ENCODE results near the gene SIK3. TPM values are rescaled to one million over a fixed set of nuclear protein-coding genes. Genes with fewer than 3 reads are reported as not detected.

Gene SIK3
- total RNA-seq, 1 experiment from 2014 or later: 31.4 TPM

DNA sequence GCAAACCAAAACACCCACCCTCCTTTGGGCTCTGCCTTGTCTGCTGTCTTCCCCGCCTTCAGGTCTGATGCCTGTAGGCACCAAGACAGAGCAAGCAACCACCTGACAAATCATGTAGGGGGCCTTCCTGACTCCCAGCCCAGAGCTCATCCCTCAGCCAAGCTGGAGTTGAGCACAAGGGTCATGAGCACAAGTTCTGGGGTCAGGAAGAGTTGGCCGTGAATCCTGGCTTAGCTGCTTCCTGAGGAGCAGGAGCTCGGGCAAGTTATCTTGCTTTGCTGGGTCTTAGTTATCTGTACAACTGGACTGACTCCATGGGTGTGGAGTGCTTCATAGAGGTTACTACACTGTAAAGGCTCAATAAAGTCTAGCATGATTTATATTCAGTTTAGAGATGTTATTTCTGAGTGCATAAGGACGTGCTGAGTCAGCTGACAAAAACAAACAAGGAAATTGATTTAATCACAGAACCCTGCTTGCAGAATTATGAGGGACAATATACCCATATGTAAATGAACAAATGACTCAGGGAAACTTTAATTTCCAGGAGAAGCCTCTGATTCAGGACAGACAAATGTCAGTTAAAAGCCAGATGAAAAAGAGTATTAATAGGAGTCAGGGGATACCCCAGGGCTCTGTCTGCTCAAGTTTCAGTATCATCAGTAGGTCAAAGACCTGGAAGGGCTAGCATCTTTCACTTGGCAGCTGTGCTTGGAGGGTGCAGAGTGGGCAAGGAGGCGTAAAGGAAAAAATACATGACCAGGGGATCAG lies 245.8 kb downstream of the SIK3 start:
- Histone ChIP-seq H3K9ac (ENCODE audit: extremely low read depth, insufficient read length, low read length) (no peak overlapping the region), H4K20me1 (ENCODE audit: control insufficient read depth, insufficient read depth, insufficient read length) (no peaks in the 10 kb centered on the region), H4K91ac (ENCODE audit: insufficient read length, low read depth, low read length) (no peak overlapping the region), H2AFZ (ENCODE audit: low read length) (no peak overlapping the region), H4K8ac (replicated peaks; ENCODE audit: insufficient read length, low read depth, low read length) (no peak overlapping the region), H2BK12ac (ENCODE audit: insufficient read length, low read depth, low read length) (no peak overlapping the region), H3K27ac (ENCODE audit: insufficient read length, low read depth, low read length) (no peak overlapping the region), H2BK5ac (ENCODE audit: insufficient read length, low read length) (no peak overlapping the region), H3K23ac (ENCODE audit: insufficient read length, low read depth, low read length) (no peak overlapping the region), H3K79me2 (ENCODE audit: insufficient read depth, low read length) (no peaks in the 10 kb centered on the region), H2AK5ac (ENCODE audit: insufficient read length, low read length) (no peak overlapping the region), H3K14ac (ENCODE audit: insufficient read depth, low read length) (no peak overlapping the region), H3K18ac (ENCODE audit: insufficient read length, low read depth, low read length) (no peak overlapping the region), H3T11ph (ENCODE audit: low read length) (no peak overlapping the region), H4K5ac (ENCODE audit: insufficient read length, low read depth, low read length) (no peak overlapping the region), H3K4me1 (ENCODE audit: insufficient read depth, low read length) (no peaks in the 10 kb centered on the region), H3K23me2 (ENCODE audit: insufficient read length, low read depth, low read length, poor library complexity, severe bottlenecking) (no peaks in the 10 kb centered on the region), H2BK120ac (ENCODE audit: low read depth, low read length, poor library complexity, severe bottlenecking) (no peak overlapping the region), H3K4ac (ENCODE audit: low read depth, low read length) (no peak overlapping the region), H3K79me1 (ENCODE audit: insufficient read depth, low read depth, low read length, poor library complexity, severe bottlenecking) (no peaks in the 10 kb centered on the region), H3K27me3 (ENCODE audit: insufficient read depth, low read length) (no peaks in the 10 kb centered on the region), H2BK15ac (ENCODE audit: low read depth, low read length) (no peak overlapping the region), H2BK20ac (ENCODE audit: low read depth, low read length, poor library complexity, severe bottlenecking) (no peak overlapping the region), H3K56ac (ENCODE audit: insufficient read length, low read depth, low read length) (no peak overlapping the region), H3K9me3 (ENCODE audit: control insufficient read depth, low read depth, low read length) (no peaks in the 10 kb centered on the region), H3K4me2 (ENCODE audit: insufficient read depth, insufficient read length, low read length) (no peak overlapping the region)
- no peak for DNase-seq
- Mint-ChIP-seq H3K4me1 (no peaks in the 10 kb centered on the region), H3K27ac (no peak overlapping the region), H3K27me3 (ENCODE audit: low read depth) (no peaks in the 10 kb centered on the region), H3K4me3 (no peak overlapping the region), H3K9me3 (no peaks in the 10 kb centered on the region), H3K36me3 (ENCODE audit: insufficient read depth in 1 of 3, low read depth in 3 of 3) (peaks cover 11 to 39% (median 33%) of the 10 kb centered on the region in 3 experiments)
- TF ChIP-seq, protein P1, sequence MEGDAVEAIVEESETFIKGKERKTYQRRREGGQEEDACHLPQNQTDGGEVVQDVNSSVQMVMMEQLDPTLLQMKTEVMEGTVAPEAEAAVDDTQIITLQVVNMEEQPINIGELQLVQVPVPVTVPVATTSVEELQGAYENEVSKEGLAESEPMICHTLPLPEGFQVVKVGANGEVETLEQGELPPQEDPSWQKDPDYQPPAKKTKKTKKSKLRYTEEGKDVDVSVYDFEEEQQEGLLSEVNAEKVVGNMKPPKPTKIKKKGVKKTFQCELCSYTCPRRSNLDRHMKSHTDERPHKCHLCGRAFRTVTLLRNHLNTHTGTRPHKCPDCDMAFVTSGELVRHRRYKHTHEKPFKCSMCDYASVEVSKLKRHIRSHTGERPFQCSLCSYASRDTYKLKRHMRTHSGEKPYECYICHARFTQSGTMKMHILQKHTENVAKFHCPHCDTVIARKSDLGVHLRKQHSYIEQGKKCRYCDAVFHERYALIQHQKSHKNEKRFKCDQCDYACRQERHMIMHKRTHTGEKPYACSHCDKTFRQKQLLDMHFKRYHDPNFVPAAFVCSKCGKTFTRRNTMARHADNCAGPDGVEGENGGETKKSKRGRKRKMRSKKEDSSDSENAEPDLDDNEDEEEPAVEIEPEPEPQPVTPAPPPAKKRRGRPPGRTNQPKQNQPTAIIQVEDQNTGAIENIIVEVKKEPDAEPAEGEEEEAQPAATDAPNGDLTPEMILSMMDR (conservative IDR thresholded peaks at IDR 0.05): no peak
- no CpG with 5 or more reads among the region's 5 CpGs for WGBS (ENCODE audit: extremely low coverage, insufficient read length, low lambda C conversion rate)
